GM12878 (cell line): Measurements from ENCODE around the gene FHIP1B. TPM values are rescaled to one million over a fixed set of nuclear protein-coding genes. Genes with fewer than 3 reads are reported as not detected.

Experiments
- ATAC-seq: fragments of 200-7000 bp; cut with Tn5 transposase; 3 replicates; pipeline ENCODE4 v1.9.1; 2020; ENCODE audit warnings: mild to moderate bottlenecking, moderate library complexity
- BruUV-seq: library from RNA; stranded (reverse); fragments of 400-500 nt; replicated peaks from 2 replicates; lab custom pipeline; 2021; lab: Mats Ljungman, UMichigan
- CTCF ChIA-PET: fragments of 300-600 bp; sonication (Branson Sonifier 250); formaldehyde crosslinking; extraction: SDS; loops from one replicate; lab custom pipeline; 2021; ENCODE audit warnings: inconsistent platforms; lab: Yijun Ruan, JAX
- POLR2A ChIA-PET: fragments of 350-600 bp; formaldehyde crosslinking; extraction: SDS; loops from one replicate; lab custom pipeline; 2021; ENCODE audit warnings: inconsistent platforms; lab: Charles Lee
- RAD21 ChIA-PET: fragments of 300-600 bp; sonication (Branson Sonifier 250); formaldehyde crosslinking; loops from one replicate; lab custom pipeline; 2023; ENCODE audit warnings: antibody characterized with exemption; ENCODE audit not compliant: unreplicated experiment; lab: Charles Lee
- SMC1A ChIA-PET: fragments of 300-600 bp; sonication (Branson Sonifier 250); formaldehyde crosslinking; loops from one replicate; lab custom pipeline; 2023; ENCODE audit not compliant: unreplicated experiment, uncharacterized antibody; lab: Charles Lee
- DNase-seq: peaks from one replicate; pipeline ENCODE4 v3.0.0-alpha.2; 2011; ENCODE audit warnings: low read depth, low spot score
- FAIRE-seq: peaks from 3 replicates; lab custom pipeline; 2011; peaks lifted over from hg19 to GRCh38; lab: Jason Lieb, UNC
- H2AFZ ChIP-seq: 2 replicates; pipeline ENCODE4 v1.6.0; 2011; ENCODE audit warnings: low read depth, low read length, control low read depth; ENCODE audit not compliant: control insufficient read depth
- H3K27ac ChIP-seq: 2 replicates; pipeline ENCODE4 v1.5.1; 2011; ENCODE audit warnings: control low read depth; ENCODE audit not compliant: control insufficient read depth, insufficient read depth
- H3K27me3 ChIP-seq, 2 experiments: replicated peaks in 1 of 2; 2 replicates each; pipeline versions ENCODE4 v1.6.0 to v1.6.1; 2011; ENCODE audit warnings: low read length in 1 of 2; ENCODE audit not compliant: control insufficient read depth in 2 of 2, insufficient read depth in 2 of 2
- H3K36me3 ChIP-seq, 2 experiments: 2 replicates each; pipeline ENCODE4 v1.5.1; 2011; ENCODE audit warnings: low read length in 1 of 2; ENCODE audit not compliant: control insufficient read depth in 2 of 2, insufficient read depth in 2 of 2
- H3K4me1 ChIP-seq: 2 replicates; pipeline ENCODE4 v1.6.1; 2011; ENCODE audit warnings: mild to moderate bottlenecking, low read length, moderate library complexity, mixed read lengths; ENCODE audit not compliant: control insufficient read depth, insufficient read depth
- H3K4me2 ChIP-seq: 2 replicates; pipeline ENCODE4 v1.6.0; 2011; ENCODE audit warnings: control low read depth; ENCODE audit not compliant: control insufficient read depth, insufficient read depth
- H3K4me3 ChIP-seq: fragments of 200-600 bp; sonication (generic); 2 replicates; pipeline ENCODE4 v1.5.1; 2016
- H3K79me2 ChIP-seq: 2 replicates; pipeline ENCODE4 v1.6.0; 2011; ENCODE audit warnings: low read length; ENCODE audit not compliant: control insufficient read depth, insufficient read depth
- H3K9ac ChIP-seq: 2 replicates; pipeline ENCODE4 v1.8.0; 2011; ENCODE audit warnings: low read length, control low read depth, mixed read lengths; ENCODE audit not compliant: control insufficient read depth, insufficient read depth
- H3K9me3 ChIP-seq: replicated peaks from 3 replicates; pipeline ENCODE4 v1.5.1; 2011; ENCODE audit warnings: mild to moderate bottlenecking, low read length; ENCODE audit not compliant: control insufficient read depth, insufficient read depth
- H4K20me1 ChIP-seq: 2 replicates; pipeline ENCODE4 v1.6.0; 2011; ENCODE audit not compliant: control insufficient read depth, insufficient read depth
- GABPA ChIP-seq: IDR thresholded peaks from 2 replicates; pipeline ENCODE4 v1.6.1; 2014; ENCODE audit warnings: antibody characterized with exemption, low read depth, mild to moderate bottlenecking, inconsistent platforms
- GATAD2B ChIP-seq: fragments of 450-650 bp; conservative IDR thresholded peaks from 2 replicates; pipeline ENCODE4 v1.6.1; 2017; ENCODE audit warnings: low read depth, mild to moderate bottlenecking, moderate library complexity
- HDAC6 ChIP-seq: fragments of 200-600 bp; sonication (generic); IDR thresholded peaks from one replicate; pipeline ENCODE4 v1.8.0; 2017; ENCODE audit warnings: antibody characterized with exemption; ENCODE audit not compliant: unreplicated experiment
- MEF2B ChIP-seq: fragments of 450-650 bp; IDR thresholded peaks from 2 replicates; pipeline ENCODE4 v1.6.1; 2018; ENCODE audit warnings: mild to moderate bottlenecking, moderate library complexity; ENCODE audit not compliant: partially characterized antibody, poor library complexity, severe bottlenecking
- NFXL1 ChIP-seq: fragments of 450-650 bp; IDR thresholded peaks from 2 replicates; pipeline ENCODE4 v1.6.1; 2017; ENCODE audit warnings: antibody characterized with exemption, mild to moderate bottlenecking, borderline replicate concordance
- NRF1 ChIP-seq: conservative IDR thresholded peaks from 2 replicates; pipeline ENCODE4 v1.6.1; 2011; ENCODE audit warnings: mild to moderate bottlenecking, low read depth, low read length, improper control_type of control experiment
- RB1 ChIP-seq: fragments of 450-650 bp; formaldehyde crosslinking; IDR thresholded peaks from 2 replicates; pipeline ENCODE4 v1.6.1; 2017; ENCODE audit warnings: mild to moderate bottlenecking, borderline replicate concordance
- TBL1XR1 ChIP-seq: IDR thresholded peaks from 2 replicates; pipeline ENCODE4 v1.6.1; 2012; ENCODE audit warnings: low read depth, low read length, improper control_type of control experiment
- ZBED1 ChIP-seq: IDR thresholded peaks from 2 replicates; pipeline ENCODE4 v1.6.1; 2016; ENCODE audit warnings: borderline replicate concordance
- WGBS: methylation state at CpG from one replicate; pipeline ENCODE4 v1.1.6; 2016; ENCODE audit warnings: low lambda C conversion rate; ENCODE audit not compliant: insufficient replicate concordance, insufficient coverage; ENCODE audit errors: missing lambda C conversion rate; 5-methylcytosine and 5-hydroxymethylcytosine counted together
- in situ Hi-C: fragments of 300-500 bp; cut with MboI; formaldehyde crosslinking; loops from 9 replicates; pipeline ENCODE4 v1.14.3; 2018; ENCODE audit warnings: mixed read lengths
- intact Hi-C: fragments of 100-400 bp; cut with micrococcal nuclease; formaldehyde crosslinking; loops from one replicate; pipeline ENCODE4 v1.14.2; 2022; ENCODE audit not compliant: unreplicated experiment
- polyA plus RNA-seq, 11 experiments: library from polyadenylated mRNA; depleted of rRNA in 4 of 11; unstranded in 6 of 11; stranded (reverse) in 5 of 11; fragments of >200 nt; fragmentation: Nextera tagmentation in 4 of 11; fragmentation: Illumina TruSeq in 1 of 11; extraction: Ambion mirVana in 4 of 11; extraction: Trizol in 1 of 11; gene quantifications; 1 replicate in 1 of 11; 2 replicates in 10 of 11; pipeline versions ENCODE4 v1.2.1 to v1.2.3, GENCODE V29; 2011 to 2016; ENCODE audit warnings: inconsistent platforms in 2 of 11, missing spikeins in 2 of 11, low read depth in 1 of 11
- total RNA-seq, 4 experiments: library from RNA; depleted of rRNA in 3 of 4; stranded (reverse); fragments of >200 nt in 3 of 4; fragmentation: Illumina TruSeq in 1 of 4; extraction: Trizol in 1 of 4; gene quantifications; 2 replicates each; pipeline versions ENCODE4 v1.2.1 to v1.2.3, GENCODE V29; 2013 to 2021
- TF ChIP-seq, protein P1 (sequence below): IDR thresholded peaks from 2 replicates; pipeline ENCODE4 v1.6.1; 2012; ENCODE audit warnings: low read depth, low read length, improper control_type of control experiment
- TF ChIP-seq, protein P2 (sequence below): fragments of 450-650 bp; IDR thresholded peaks from 2 replicates; pipeline ENCODE4 v1.6.1; 2017; ENCODE audit warnings: mild to moderate bottlenecking, moderate library complexity
- TF ChIP-seq, protein P3 (sequence below): fragments of 450-650 bp; IDR thresholded peaks from 2 replicates; pipeline ENCODE4 v1.6.1; 2017; ENCODE audit warnings: low read depth, mild to moderate bottlenecking, moderate library complexity
- TF ChIP-seq, protein P4 (sequence below): IDR thresholded peaks from 2 replicates; pipeline ENCODE4 v1.6.1; 2011; ENCODE audit warnings: borderline replicate concordance, low read depth, mild to moderate bottlenecking, moderate library complexity, mixed read lengths, low read length; ENCODE audit not compliant: insufficient read depth; ENCODE audit errors: extremely low read length
- TF ChIP-seq, protein P5 (sequence below): fragments of 450-650 bp; IDR thresholded peaks from 2 replicates; pipeline ENCODE4 v1.6.1; 2017; ENCODE audit warnings: antibody characterized with exemption, mild to moderate bottlenecking, moderate library complexity

Gene FHIP1B
- total and polyA plus RNA-seq, 10 of the 15 experiments (the other 5 are each of a cell fraction or from before 2014, with no cell fraction given), result 0.90 to 28.1 (median 11.1) TPM

DNA sequence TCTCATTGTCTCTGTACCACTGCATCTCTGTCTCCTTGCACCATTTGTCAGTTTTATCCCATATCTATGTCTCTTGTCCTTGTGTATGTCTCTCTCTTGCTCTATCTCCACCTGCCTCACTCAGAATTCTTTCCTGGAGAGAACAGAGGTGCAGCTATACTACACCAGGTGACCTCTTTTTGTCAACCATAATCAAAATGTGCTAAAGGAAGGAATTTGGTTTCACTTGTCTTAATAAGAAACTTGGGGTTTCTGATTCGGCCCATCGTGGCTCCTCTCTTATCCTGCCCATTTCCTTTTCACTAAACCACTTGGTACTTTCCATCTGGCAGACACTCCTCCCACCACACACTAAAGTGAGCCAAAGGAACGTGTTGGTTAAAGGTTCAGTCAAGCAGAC, 31.1 kb downstream of the FHIP1B start:
- H3K4me3 ChIP-seq, result no peak overlapping the region
- H3K27me3 ChIP-seq, result no peaks in the 10 kb centered on the region
- SMC1A ChIA-PET, result interaction anchor here (0.8 to 2.7 kb wide), 4 partner anchors 12 to 159 kb away, joined by 3 to 12 read pairs (median 4); partner anchors contain the start of gene FHIP1B
- no peaks in the 10 kb centered on the region for H3K79me2 ChIP-seq
- 2% methylated on average over 3 of the region's 3 CpGs for WGBS
- ATAC-seq (peak; percentile 86), DNase-seq (peak; percentile 58), FAIRE-seq (peak; percentile 56)
- no peaks in the 10 kb centered on the region; a peak in 1 of 4 replicates for H3K36me3 ChIP-seq
- H3K9ac ChIP-seq, result no peak overlapping the region
- H3K4me2 ChIP-seq, result no peak overlapping the region
- POLR2A ChIA-PET, result no interaction called here
- intact Hi-C loops (no loop called here), in situ Hi-C loops (no loop called here)
- H3K4me1 ChIP-seq, result peaks cover 9% of the 10 kb centered on the region
- no peaks in the 10 kb centered on the region for H4K20me1 ChIP-seq
- CTCF ChIA-PET, result interaction anchor here (1.0 to 1.7 kb wide), 3 partner anchors 48 to 96 kb away, joined by 3 to 7 read pairs (median 3); no protein-coding TSS in a partner anchor
- H3K27ac ChIP-seq, result 0 out of 2 replicates have a peak overlapping the region, but pooled peaks have one; percentile 0
- RAD21 ChIA-PET, result no interaction called here
- H2AFZ ChIP-seq, result no peak overlapping the region
- no TSS peak for BruUV-seq
- no peaks in the 10 kb centered on the region for H3K9me3 ChIP-seq
- TF ChIP-seq TBL1XR1 (no peak), NFXL1 (no peak), GATAD2B (no peak), MEF2B (peak; percentile 17), ZBED1 (no peak), NRF1 (no peak), RB1 (no peak), GABPA (no peak), HDAC6 (no peak)
- TF ChIP-seq, protein P1, sequence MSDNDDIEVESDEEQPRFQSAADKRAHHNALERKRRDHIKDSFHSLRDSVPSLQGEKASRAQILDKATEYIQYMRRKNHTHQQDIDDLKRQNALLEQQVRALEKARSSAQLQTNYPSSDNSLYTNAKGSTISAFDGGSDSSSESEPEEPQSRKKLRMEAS, result no peak
- TF ChIP-seq, protein P2, sequence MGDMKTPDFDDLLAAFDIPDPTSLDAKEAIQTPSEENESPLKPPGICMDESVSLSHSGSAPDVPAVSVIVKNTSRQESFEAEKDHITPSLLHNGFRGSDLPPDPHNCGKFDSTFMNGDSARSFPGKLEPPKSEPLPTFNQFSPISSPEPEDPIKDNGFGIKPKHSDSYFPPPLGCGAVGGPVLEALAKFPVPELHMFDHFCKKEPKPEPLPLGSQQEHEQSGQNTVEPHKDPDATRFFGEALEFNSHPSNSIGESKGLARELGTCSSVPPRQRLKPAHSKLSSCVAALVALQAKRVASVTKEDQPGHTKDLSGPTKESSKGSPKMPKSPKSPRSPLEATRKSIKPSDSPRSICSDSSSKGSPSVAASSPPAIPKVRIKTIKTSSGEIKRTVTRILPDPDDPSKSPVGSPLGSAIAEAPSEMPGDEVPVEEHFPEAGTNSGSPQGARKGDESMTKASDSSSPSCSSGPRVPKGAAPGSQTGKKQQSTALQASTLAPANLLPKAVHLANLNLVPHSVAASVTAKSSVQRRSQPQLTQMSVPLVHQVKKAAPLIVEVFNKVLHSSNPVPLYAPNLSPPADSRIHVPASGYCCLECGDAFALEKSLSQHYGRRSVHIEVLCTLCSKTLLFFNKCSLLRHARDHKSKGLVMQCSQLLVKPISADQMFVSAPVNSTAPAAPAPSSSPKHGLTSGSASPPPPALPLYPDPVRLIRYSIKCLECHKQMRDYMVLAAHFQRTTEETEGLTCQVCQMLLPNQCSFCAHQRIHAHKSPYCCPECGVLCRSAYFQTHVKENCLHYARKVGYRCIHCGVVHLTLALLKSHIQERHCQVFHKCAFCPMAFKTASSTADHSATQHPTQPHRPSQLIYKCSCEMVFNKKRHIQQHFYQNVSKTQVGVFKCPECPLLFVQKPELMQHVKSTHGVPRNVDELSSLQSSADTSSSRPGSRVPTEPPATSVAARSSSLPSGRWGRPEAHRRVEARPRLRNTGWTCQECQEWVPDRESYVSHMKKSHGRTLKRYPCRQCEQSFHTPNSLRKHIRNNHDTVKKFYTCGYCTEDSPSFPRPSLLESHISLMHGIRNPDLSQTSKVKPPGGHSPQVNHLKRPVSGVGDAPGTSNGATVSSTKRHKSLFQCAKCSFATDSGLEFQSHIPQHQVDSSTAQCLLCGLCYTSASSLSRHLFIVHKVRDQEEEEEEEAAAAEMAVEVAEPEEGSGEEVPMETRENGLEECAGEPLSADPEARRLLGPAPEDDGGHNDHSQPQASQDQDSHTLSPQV, result no peak
- TF ChIP-seq, protein P3, sequence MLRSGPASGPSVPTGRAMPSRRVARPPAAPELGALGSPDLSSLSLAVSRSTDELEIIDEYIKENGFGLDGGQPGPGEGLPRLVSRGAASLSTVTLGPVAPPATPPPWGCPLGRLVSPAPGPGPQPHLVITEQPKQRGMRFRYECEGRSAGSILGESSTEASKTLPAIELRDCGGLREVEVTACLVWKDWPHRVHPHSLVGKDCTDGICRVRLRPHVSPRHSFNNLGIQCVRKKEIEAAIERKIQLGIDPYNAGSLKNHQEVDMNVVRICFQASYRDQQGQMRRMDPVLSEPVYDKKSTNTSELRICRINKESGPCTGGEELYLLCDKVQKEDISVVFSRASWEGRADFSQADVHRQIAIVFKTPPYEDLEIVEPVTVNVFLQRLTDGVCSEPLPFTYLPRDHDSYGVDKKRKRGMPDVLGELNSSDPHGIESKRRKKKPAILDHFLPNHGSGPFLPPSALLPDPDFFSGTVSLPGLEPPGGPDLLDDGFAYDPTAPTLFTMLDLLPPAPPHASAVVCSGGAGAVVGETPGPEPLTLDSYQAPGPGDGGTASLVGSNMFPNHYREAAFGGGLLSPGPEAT, result peak; percentile 84
- TF ChIP-seq, protein P4, sequence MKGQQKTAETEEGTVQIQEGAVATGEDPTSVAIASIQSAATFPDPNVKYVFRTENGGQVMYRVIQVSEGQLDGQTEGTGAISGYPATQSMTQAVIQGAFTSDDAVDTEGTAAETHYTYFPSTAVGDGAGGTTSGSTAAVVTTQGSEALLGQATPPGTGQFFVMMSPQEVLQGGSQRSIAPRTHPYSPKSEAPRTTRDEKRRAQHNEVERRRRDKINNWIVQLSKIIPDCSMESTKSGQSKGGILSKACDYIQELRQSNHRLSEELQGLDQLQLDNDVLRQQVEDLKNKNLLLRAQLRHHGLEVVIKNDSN, result no peak
- TF ChIP-seq, protein P5, sequence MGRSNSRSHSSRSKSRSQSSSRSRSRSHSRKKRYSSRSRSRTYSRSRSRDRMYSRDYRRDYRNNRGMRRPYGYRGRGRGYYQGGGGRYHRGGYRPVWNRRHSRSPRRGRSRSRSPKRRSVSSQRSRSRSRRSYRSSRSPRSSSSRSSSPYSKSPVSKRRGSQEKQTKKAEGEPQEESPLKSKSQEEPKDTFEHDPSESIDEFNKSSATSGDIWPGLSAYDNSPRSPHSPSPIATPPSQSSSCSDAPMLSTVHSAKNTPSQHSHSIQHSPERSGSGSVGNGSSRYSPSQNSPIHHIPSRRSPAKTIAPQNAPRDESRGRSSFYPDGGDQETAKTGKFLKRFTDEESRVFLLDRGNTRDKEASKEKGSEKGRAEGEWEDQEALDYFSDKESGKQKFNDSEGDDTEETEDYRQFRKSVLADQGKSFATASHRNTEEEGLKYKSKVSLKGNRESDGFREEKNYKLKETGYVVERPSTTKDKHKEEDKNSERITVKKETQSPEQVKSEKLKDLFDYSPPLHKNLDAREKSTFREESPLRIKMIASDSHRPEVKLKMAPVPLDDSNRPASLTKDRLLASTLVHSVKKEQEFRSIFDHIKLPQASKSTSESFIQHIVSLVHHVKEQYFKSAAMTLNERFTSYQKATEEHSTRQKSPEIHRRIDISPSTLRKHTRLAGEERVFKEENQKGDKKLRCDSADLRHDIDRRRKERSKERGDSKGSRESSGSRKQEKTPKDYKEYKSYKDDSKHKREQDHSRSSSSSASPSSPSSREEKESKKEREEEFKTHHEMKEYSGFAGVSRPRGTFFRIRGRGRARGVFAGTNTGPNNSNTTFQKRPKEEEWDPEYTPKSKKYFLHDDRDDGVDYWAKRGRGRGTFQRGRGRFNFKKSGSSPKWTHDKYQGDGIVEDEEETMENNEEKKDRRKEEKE, result no peak
